ENCODE data around the gene SLC24A3.
A peak's percentile ranks its signal among the peaks of the same experiment; 100 is the strongest.

The SLC24A3 gene

DNA sequence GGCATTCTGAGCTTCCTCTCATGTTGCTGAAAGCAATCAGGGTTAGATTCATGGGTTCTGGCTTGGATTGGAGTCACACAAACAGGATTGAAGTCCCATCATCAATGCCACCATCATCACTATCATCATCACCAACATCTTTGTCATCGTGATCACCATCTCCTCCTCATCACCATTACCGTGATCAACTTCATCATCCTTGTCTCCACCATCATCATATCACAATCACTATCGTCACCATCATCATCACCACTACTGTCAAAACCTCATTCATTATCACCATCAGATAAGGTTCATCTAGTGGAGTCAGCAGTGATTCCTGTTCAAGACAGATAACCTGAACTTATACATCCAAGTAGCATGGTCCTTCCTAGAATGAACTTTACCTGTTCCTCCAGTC, 351.8 kb downstream of the SLC24A3 start:
- no peak for DNase-seq

GRCh38 chr20:19565736-19566135, 353.3 kb downstream of the SLC24A3 start:
- DNase-seq: no peak

- DNase-seq: no peak
These were observed 353.9 kb downstream of the SLC24A3 start for GRCh38 chr20:19566226-19566945.

DNA sequence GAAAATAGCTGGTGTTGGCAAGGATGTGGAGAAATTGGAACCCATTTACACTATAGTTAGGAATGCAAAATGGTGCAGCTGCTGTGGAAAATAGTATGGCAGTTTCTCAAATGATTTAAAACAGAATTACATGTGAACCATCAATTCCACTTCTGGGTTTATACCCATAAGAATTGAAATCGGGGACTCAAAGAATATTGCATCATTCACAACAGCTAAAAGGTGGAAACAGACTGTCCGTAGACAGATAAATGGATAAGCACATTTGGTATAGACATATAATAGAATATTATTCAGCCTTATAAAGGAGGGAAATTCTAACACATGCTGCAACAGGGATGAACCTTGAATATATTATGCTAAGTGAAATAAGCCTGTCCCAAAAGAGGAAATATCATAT, 355.7 kb downstream of the SLC24A3 start:
- DNase-seq: no peak

GRCh38 chr20:19571996-19572395, 359.6 kb downstream of the SLC24A3 start:
- DNase-seq: no peak

DNA sequence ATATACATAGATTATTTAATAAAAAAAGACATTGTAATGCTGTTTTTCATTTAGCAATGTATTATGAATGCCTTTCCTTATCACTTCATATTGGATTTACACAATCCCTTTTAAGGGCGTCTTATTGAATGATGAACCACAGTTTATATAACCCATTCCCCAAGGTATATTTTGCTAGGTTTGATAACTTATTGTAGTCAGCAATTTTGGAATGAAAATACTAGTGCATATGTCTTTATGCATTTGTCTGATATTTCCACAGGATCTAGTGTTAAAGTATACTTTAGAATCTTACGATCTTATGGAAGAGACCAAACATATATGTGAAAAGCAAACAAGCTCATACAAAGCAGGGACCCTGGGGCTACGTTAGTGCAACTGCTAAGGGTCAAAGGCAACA, 365.2 kb downstream of the SLC24A3 start:
- DNase-seq: no peak

DNA sequence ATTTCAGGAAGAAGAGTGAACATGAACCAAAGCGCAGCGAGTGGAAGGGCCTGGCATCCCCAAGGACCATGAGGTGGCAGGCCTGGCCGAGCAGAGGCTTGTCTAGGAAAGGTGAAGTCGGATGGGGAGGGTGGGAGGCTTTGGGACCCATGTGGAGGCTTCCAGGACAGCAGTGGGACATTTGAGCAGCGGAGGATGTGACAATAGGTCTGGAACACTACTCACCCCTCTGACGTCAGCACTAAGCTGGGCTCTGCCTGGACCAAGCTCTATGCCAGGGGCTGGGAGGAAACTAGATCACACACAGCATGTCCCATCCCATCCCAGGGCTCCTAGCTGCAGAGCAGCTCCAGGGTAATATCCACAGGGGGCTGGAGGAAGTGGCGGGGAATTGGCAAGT, 370.3 kb downstream of the SLC24A3 start:
- DNase-seq: peak; percentile 34

- peak; percentile 84 for DNase-seq
These were observed 371.2 kb downstream of the SLC24A3 start for GRCh38 chr20:19583532-19584175.

DNA sequence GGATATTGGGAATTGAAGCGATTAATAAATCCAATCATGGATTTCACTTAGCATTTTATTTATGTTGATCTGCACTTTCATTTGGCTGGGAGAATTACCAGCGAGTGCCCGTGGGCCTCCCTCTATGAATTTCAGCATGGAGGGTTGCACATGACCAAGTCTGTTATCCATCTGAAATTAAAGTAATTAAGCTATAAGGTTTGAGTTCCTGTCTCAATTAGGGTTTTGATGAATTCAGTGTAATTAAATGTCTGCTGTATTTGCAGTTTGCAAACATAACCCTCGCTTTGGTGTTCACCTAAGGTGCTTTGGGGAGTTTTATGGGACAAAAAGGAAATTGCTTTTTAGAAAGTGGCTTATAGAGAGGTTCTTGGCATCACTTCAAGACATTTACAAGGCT, 375.8 kb downstream of the SLC24A3 start:
- no peak for DNase-seq

DNA sequence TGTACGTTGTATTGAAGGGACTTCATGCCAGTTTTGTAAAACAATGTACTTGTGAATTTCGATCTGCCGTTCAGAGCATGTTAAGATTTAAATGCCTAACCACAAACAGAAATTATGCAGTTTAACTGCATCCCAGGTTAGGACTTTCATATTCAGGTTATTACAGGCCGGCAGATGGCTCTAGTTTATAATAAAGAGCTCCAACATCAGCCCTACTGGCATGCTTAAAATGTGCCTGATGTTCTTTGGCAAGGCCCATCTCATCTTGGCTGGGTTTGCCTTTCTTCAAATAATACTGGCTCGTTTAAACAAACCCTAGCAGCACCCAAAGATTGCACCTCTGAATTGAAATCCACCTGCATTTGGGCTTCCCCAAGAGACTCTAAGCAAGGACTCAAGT, 376.3 kb downstream of the SLC24A3 start:
- no peak for DNase-seq

DNA sequence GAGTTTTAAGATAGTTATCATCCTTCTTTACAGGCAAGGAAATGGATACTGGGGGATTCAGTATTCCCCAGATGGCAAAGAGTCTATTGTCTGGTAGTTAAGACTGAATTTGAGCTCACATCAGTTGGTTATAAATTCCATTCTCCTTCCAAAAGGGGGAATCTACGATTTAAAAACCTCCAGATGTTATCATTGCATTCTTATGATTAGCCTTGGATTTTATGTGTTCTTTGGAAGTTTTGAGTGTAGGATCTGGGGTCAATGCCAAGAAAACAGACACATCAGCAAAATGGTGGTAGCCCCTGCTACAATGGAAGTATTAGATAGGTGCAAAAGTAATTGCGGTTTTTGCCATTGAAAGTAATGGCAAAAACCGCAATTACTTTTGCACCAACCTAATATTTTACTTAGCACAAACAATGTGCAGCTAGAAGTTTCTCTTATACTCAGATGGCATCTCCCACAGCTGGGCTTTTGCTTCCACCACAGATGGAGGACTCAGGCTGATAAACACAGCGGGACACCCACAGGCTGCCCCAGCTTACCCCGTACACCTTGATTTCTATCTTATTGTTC, 377.4 kb downstream of the SLC24A3 start:
- DNase-seq: no peak

DNA sequence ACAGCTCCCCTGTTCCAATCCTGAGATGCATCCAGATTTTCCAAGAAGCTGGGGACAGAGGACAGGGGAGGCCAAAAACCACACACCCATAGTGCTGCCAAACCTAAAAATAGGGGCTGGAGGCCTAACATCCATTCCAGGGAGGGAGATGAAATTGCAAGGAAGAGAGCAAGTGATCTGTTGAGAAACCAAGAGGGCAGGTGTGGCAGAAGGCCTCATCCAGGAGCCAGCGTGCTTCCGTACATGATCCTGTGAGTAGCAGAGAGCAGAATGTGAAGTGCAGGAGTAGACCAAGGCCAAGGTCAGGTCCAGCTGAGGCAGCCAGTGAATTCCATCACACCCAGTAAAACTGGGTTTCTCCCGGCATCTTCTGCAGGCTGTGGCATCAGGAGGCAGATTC, 377.9 kb downstream of the SLC24A3 start:
- no peak for DNase-seq

DNA sequence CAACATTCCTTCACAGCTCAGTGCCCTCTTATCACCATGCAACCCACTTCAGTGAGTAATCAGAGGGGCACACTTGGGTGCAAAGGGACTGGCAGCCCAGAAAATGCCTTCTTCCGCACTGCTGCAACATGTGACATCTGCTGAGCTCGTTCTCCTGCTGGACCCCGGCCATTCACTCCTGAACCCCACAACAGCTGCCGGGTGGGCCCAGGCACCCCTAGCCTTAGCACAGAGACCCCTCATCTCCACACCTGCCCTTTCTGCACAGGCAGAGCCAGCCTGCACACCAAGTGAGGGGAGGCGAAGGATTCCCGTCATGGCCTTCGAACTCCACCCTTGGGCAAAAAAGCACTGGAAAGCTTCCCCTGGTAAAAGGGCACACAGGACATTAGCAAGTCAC, 381.3 kb downstream of the SLC24A3 start:
- DNase-seq: no peak

DNA sequence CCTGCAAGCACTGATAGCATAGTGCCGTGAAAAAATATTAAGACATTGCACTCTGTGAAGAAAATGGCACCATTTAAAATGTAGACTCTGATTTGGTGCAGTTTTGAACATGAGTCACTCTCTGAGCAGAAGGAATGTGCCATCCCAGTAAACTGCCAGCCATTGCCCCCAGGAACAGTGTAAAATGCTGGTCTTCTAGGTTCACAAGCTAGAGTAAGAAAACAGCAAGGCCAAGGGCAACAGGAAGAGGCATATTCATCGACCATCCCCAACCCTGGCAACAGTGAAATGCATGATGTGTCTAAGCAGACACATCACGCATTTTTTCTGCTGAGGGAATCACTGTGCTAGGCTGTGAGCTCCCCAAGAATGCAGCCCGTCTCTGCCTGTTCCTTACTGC, 382.5 kb downstream of the SLC24A3 start:
- no peak for DNase-seq

GRCh38 chr20:19598117-19598850, 385.8 kb downstream of the SLC24A3 start:
- no peak for DNase-seq

DNA sequence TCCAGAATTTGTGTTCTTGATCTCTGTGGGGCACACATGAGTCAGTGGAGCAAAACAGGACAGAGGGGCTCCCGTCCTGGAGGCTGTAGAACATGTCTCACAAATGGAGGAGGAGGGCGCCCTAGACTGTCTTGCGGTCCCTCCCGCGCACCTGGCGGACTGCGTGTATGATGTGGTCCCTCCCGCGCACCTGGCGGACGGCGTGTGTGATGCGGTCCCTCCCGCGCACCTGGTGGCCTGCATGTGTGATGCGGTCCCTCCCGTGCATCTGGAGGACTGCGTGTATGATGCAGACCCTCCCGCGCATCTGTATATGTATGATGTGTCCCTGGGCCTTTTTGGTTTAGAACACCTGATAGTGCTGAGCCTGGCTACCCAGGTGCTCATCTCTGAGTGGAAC, 386.8 kb downstream of the SLC24A3 start:
- DNase-seq: no peak

GRCh38 chr20:19600042-19600441, 387.6 kb downstream of the SLC24A3 start:
- no peak for DNase-seq

GRCh38 chr20:19601126-19601810, 388.8 kb downstream of the SLC24A3 start:
- no peak for DNase-seq

GRCh38 chr20:19602675-19603375, 390.4 kb downstream of the SLC24A3 start:
- no peak for DNase-seq

- DNase-seq: no peak
These were observed 390.9 kb downstream of the SLC24A3 start for GRCh38 chr20:19603376-19603750.

DNA sequence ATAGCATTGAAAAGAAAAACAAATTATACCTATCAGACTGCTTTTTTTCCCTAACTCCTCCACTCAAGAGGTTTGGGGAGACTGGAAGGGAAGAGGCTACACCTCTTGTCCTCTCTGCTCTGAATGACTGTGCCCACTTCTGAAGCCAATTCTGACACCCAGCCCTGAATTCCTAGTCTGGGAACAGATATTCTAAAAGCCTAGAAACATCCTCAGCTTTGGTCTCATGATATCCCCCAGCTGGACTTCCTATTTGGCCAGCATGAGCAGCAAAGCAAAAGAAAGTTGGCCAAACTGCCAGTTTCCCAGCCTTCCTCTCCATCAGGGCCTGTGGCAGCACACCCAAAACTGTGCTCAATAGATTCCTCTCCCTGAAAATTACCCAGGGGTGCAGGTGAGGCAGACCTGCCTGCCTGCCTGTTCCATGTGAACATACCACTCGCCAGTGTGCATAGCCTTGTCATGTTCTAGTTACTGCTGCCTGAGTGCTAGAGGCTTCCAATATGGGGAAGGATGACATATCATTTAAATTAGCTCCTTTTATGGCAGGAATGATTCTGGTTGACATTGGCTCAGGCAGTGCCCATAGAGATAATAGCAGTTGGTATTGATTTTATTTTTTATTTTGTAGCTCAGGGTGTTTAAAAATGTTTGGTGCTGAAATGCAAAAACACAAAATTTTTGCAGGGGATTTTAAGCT, 393.5 kb downstream of the SLC24A3 start:
- no peak for DNase-seq
